Activated CD4-positive, alpha-beta memory T cell treated with anti-CD3 and anti-CD28 coated beads for 36 hours (primary cell): Measurements from ENCODE around the gene EHD3. TPM values are rescaled to one million over a fixed set of nuclear protein-coding genes. Genes with fewer than 3 reads are reported as not detected.

Source experiments
- CTCF ChIA-PET: fragments of 350-600 bp; sonication (Branson Sonifier 250); formaldehyde crosslinking; loops from one replicate; lab custom pipeline; 2021; ENCODE audit warnings: antibody characterized with exemption, inconsistent platforms; lab: Charles Lee
- POLR2A ChIA-PET: fragments of 350-600 bp; sonication (Branson Sonifier 250); formaldehyde crosslinking; loops from one replicate; lab custom pipeline; 2021; ENCODE audit warnings: antibody characterized with exemption; lab: Charles Lee
- DNase-seq: peaks from one replicate; pipeline ENCODE4 v3.0.0-alpha.2; 2020
- H3K27ac Mint-ChIP-seq: one replicate; pipeline ENCODE4 v1.8.0; 2021; ENCODE audit warnings: mixed read lengths
- H3K27me3 Mint-ChIP-seq: one replicate; pipeline ENCODE4 v1.8.0; 2021; ENCODE audit warnings: mixed read lengths
- H3K36me3 Mint-ChIP-seq: one replicate; pipeline ENCODE4 v1.8.0; 2021; ENCODE audit warnings: mixed read lengths
- H3K4me1 Mint-ChIP-seq: one replicate; pipeline ENCODE4 v1.8.0; 2021; ENCODE audit warnings: low read depth, mixed read lengths
- H3K4me3 Mint-ChIP-seq: one replicate; pipeline ENCODE4 v1.8.0; 2021; ENCODE audit warnings: mild to moderate bottlenecking, mixed read lengths
- H3K9me3 Mint-ChIP-seq: one replicate; pipeline ENCODE4 v1.8.0; 2021; ENCODE audit warnings: mixed read lengths
- intact Hi-C: fragments of 100-400 bp; cut with micrococcal nuclease; formaldehyde crosslinking; loops from one replicate; pipeline ENCODE4 v1.15.1; 2023
- total RNA-seq, 2 experiments: library from RNA; stranded (reverse); gene quantifications; one replicate each; pipeline ENCODE4 v1.2.3, GENCODE V29; 2021

The EHD3 gene
- total RNA-seq, 2 experiments from 2014 or later, result 1.4 to 1.5 TPM

DNA sequence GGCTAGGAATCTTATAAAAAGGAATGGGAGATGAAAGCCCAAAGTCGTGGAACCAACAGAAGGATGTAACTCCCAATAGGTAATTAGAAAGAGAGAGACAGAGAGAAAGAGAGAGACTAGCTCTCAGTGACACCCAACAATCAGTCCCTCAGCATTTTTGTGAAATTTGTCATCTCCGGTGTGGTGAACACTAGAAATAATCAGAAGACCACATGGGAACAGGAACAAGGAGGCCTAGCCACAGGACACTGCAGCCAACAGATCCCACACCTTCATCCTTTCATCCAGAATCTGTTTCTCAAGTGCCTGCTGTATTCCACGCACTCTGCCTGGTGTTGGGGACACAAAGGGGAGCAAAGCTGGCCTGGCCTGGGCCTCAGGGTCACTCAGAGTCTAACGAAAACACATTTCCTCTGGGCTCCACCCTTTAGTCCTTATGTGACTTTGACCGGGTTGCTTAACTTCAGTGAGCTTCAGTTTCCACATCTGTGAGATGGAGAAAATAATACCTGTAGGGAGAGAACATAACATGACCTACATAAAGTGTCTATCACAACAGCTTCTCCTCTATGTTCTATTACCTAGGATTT, 53.1 kb downstream of the EHD3 start:
- ChIA-PET POLR2A (no interaction called here), CTCF (no interaction called here)
- DNase-seq, result no peak
- H3K36me3 Mint-ChIP-seq, result no peaks in the 10 kb centered on the region
- intact Hi-C loops, result no loop called here
- no peak overlapping the region for H3K4me3 Mint-ChIP-seq
- no peaks in the 10 kb centered on the region for H3K9me3 Mint-ChIP-seq
- no peaks in the 10 kb centered on the region for H3K27me3 Mint-ChIP-seq
- H3K27ac Mint-ChIP-seq, result no peak overlapping the region
- H3K4me1 Mint-ChIP-seq, result peaks cover 9% of the 10 kb centered on the region

DNA sequence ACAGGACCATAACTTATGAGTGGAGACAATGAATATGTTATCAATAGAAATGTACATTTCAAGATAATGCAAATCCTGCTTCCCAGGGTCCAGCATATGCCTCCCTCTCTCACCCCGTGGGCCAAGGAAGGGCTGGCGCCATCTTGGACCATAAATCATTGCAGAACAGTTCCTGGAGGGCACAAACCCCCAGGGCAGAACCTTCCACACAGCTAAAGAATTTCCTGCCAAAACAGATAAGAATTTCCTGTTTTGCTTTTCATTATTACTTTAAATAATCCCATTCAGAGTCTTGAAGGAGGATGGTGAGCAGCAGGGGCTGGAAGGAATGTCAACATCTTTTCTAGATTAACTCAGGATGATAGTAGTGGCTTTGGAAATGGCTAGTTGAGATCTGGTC, 53.7 kb downstream of the EHD3 start:
- Mint-ChIP-seq H3K4me1 (peaks cover 9% of the 10 kb centered on the region), H3K27me3 (no peaks in the 10 kb centered on the region), H3K36me3 (no peaks in the 10 kb centered on the region), H3K9me3 (no peaks in the 10 kb centered on the region), H3K4me3 (no peak overlapping the region), H3K27ac (no peak overlapping the region)
- no peak for DNase-seq
- intact Hi-C loops, result no loop called here
- CTCF ChIA-PET, result no interaction called here
- POLR2A ChIA-PET, result no interaction called here

DNA sequence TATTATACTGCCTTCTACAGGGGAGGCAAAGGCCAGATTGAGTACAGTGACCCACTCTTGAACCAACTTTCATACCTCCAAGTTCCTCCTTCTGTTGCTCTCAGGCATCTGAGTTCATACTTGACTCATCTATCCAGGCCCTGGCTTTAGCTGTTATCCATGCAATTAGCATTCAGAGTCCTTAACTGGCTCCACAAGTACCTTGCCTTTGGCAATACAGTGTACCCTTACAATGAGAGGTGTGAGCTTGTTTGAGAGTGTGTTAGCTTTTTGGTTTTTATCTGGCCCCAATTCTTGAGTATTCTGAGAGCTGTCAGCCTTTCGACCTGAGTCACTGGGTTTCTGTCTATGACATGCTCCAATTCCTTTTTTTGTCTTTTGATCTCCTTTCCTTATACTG, 60.2 kb downstream of the EHD3 start:
- Mint-ChIP-seq H3K4me3 (no peak overlapping the region), H3K27me3 (peaks cover 1% of the 10 kb centered on the region), H3K4me1 (peaks cover 6% of the 10 kb centered on the region), H3K27ac (no peak overlapping the region), H3K9me3 (no peaks in the 10 kb centered on the region), H3K36me3 (no peaks in the 10 kb centered on the region)
- CTCF ChIA-PET, result no interaction called here
- no peak for DNase-seq
- POLR2A ChIA-PET, result no interaction called here
- intact Hi-C loops, result no loop called here

DNA sequence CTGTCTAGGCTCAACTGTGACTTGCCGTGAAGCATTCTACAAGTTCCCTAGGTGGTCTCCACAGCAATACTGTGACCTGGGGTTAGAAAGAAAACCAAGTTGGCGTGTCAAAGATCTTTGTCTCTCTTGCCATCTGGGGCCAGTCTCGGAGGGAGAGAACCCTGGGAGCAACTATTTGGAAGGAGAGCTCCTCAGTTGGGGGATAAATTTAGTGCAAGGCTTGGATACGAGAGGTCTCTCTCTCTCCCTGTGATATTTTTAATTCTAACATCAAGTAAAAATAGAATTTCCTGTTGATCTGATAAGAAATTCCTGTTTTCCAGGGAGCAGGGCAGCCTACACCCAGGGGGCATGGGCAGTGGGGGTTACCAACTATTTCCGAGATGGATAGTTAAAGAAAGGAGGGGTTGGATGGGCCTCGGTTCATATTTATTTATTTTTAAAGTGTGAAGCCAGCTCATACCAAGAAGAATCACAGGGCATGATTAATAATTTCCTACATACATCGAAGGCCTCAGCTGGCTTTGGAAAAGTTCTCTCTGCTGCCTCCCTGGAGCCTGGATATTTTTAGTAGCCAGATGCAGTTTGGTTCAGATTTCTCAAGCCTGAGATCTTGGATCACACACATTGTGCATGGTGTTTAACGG, 62.8 kb downstream of the EHD3 start:
- peaks cover 5% of the 10 kb centered on the region for H3K27me3 Mint-ChIP-seq
- H3K4me3 Mint-ChIP-seq, result no peak overlapping the region
- no peak overlapping the region for H3K27ac Mint-ChIP-seq
- POLR2A ChIA-PET, result interaction anchor here (0.9 to 1.1 kb wide), 2 partner anchors 28 to 575 kb away, joined by 3 read pairs; no protein-coding TSS in a partner anchor
- H3K4me1 Mint-ChIP-seq, result peaks cover 6% of the 10 kb centered on the region
- no peak for DNase-seq
- intact Hi-C loops, result loop anchor here (2.0 kb wide), 1 partner anchor 28 kb away; no protein-coding TSS in a partner anchor
- CTCF ChIA-PET, result interaction anchor here (1.0 to 1.8 kb wide), 3 partner anchors 36 to 585 kb away, joined by 3 to 4 read pairs (median 3); no protein-coding TSS in a partner anchor
- no peaks in the 10 kb centered on the region for H3K9me3 Mint-ChIP-seq
- H3K36me3 Mint-ChIP-seq, result no peaks in the 10 kb centered on the region

DNA sequence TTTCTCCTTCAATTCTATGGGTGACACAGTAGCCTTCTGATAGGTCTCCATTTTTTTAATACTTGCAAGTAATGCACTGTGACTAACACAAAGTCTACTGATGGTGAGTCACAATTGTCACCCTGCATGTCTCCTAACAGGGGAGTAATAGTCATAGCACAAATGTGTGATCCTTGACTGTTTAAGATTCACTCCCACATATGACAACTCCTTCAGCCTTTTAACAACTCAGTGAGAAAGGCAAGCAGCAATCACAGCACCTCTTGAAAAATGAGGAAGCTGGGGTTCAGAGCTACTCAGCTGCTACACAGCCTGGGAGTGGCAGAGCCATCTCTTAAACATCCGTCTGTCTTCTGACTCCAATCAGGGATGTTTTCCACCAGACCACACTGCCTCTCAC, 63.8 kb downstream of the EHD3 start:
- intact Hi-C loops, result loop anchor here (2.0 kb wide), 1 partner anchor 27 kb away; no protein-coding TSS in a partner anchor
- peak; percentile 24 for DNase-seq

DNA sequence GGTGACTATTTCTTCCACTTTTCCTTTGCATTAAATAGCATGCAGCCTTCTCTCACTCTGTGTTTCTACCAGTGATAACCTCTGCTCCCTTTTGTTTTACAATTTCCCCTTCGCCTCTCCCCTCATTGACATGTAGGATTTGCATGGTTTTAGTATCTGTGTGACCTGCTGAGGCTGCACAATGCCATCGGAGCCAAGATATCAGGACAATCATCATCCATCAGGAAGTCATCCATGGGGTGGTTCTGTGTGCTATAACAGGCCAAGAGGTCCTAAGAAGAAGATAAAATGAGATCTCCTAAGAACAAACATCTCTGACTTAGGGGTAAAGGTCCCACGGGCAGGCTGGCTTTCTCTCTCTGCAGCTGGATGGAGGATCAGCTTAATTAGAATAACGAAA, 65.6 kb downstream of the EHD3 start:
- Mint-ChIP-seq H3K9me3 (no peaks in the 10 kb centered on the region), H3K36me3 (no peaks in the 10 kb centered on the region), H3K4me1 (peaks cover 3% of the 10 kb centered on the region), H3K4me3 (no peak overlapping the region), H3K27ac (no peak overlapping the region), H3K27me3 (peaks cover 5% of the 10 kb centered on the region)
- ChIA-PET POLR2A (no interaction called here), CTCF (interaction anchor here (1.0 kb wide), 1 partner anchor 34 kb away, joined by 3 read pairs; no protein-coding TSS in a partner anchor)
- intact Hi-C loops, result no loop called here
- DNase-seq, result no peak

More for the DNA sequence above, 63.8 kb downstream of the EHD3 start:
- Mint-ChIP-seq H3K4me3 (no peak overlapping the region), H3K27ac (no peak overlapping the region), H3K27me3 (peaks cover 5% of the 10 kb centered on the region), H3K36me3 (no peaks in the 10 kb centered on the region), H3K9me3 (no peaks in the 10 kb centered on the region), H3K4me1 (peaks cover 6% of the 10 kb centered on the region)
- POLR2A ChIA-PET, result no interaction called here
- CTCF ChIA-PET, result interaction anchor here (1.5 kb wide), 1 partner anchor 35 kb away, joined by 3 read pairs; no protein-coding TSS in a partner anchor

DNA sequence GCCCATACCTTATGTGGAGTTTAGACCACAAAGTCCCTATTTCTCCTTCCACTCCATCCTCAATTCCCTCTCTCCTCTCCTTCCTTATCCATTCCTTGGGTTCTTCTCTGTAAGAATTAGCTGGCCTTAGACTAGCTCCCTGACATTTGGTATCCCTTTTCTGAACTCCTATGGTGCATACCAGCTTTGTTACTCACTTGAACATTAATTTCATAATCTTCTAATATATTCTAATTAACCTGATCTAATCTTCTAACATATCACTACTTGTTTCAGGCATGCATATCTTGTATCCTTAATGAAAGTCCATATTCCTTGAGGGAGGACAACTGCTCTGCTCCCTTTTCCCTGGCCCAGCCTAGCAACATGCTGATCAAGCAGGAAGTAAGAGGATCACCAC, 66.4 kb downstream of the EHD3 start:
- Mint-ChIP-seq H3K4me3 (no peak overlapping the region), H3K27ac (no peak overlapping the region), H3K4me1 (peaks cover 3% of the 10 kb centered on the region), H3K27me3 (peaks cover 4% of the 10 kb centered on the region), H3K36me3 (no peaks in the 10 kb centered on the region), H3K9me3 (no peaks in the 10 kb centered on the region)
- no peak for DNase-seq
- POLR2A ChIA-PET, result no interaction called here
- CTCF ChIA-PET, result interaction anchor here (1.0 to 1.2 kb wide), 2 partner anchors 33 to 130 kb away, joined by 3 read pairs; no protein-coding TSS in a partner anchor
- intact Hi-C loops, result no loop called here

DNA sequence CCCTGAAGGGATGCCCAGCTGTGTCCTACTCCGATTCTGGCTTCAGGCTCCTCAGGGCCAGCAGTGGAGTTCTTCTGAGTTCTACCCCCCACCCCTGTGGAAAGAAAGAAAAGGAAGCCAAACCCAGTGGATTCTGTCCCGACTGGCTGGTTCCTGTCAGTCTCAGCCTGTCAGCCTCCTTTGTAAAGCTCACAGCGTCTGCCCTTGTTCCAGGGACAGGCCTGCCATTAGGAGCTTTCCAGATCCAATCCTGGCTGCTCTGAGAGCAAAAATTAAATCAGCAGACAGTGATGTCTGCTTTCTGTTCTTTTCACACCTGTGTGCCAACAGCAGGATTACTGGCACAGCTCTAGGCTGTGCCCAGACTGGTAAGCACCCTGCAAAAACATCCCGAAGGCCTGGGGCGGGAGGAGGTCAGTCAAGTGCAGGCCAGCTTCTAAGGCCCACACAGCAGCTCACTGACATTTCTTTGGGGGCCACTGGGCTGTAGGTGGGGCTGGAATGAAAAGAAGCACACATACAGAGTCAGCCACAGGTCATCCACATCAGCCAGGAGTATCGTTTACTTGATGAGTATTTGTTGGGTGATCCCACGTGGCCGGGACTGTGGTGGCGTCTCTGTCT, 69.1 kb downstream of the EHD3 start:
- H3K27me3 Mint-ChIP-seq, result peaks cover 4% of the 10 kb centered on the region

DNA sequence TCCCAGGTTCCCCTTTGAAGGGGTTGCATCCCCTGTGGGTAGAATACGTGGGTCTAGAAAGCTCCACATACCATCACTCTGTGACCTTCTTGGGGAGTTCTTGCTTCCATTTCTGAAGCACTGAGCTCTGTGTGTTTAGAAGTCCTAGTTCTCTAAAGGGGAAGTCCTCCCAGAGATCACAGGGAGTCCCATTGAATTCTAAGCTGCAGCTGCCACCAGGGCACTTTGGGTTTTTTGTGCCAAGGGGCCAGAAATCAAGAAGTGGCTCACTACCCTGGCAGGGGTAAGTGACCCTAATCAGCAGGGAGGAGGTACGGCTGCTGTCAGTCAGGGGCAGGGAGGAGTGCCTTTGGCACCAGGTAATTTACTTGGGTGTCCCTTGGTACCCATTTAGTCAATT, 70.9 kb downstream of the EHD3 start:
- Mint-ChIP-seq H3K4me1 (no peaks in the 10 kb centered on the region), H3K27ac (no peak overlapping the region), H3K36me3 (no peaks in the 10 kb centered on the region), H3K4me3 (no peak overlapping the region), H3K27me3 (peaks cover 2% of the 10 kb centered on the region), H3K9me3 (peaks cover 4% of the 10 kb centered on the region)
- intact Hi-C loops, result no loop called here
- CTCF ChIA-PET, result no interaction called here
- POLR2A ChIA-PET, result no interaction called here
- DNase-seq, result no peak

More for the DNA sequence above, 69.1 kb downstream of the EHD3 start:
- CTCF ChIA-PET, result interaction anchor here (1.2 kb wide), 1 partner anchor 30 kb away, joined by 3 read pairs; no protein-coding TSS in a partner anchor
- H3K36me3 Mint-ChIP-seq, result no peaks in the 10 kb centered on the region
- intact Hi-C loops, result no loop called here
- no peak for DNase-seq
- H3K4me1 Mint-ChIP-seq, result no peaks in the 10 kb centered on the region
- no peak overlapping the region for H3K4me3 Mint-ChIP-seq
- POLR2A ChIA-PET, result no interaction called here
- H3K9me3 Mint-ChIP-seq, result no peaks in the 10 kb centered on the region
- H3K27ac Mint-ChIP-seq, result no peak overlapping the region

DNA sequence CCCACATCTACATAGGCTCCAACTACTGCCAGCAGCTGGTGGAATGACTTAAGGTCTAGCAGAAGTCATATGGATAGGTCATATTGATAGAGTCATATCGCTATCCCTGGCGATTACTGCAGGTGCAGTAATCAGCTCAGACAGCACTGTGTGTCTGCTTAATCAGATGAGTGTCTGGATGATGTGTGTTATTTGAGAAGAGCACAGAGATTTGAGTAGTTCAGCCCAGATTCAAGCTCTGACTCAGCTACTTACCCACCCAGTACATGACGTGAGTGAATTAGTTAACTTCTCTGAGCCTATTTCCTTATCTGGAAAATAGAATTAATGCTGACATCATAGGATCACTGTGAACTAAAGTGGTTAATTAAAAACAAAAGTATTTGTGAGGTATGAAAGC, 78.9 kb downstream of the EHD3 start:
- CTCF ChIA-PET, result no interaction called here
- Mint-ChIP-seq H3K4me1 (peaks cover 11% of the 10 kb centered on the region), H3K9me3 (peaks cover 11% of the 10 kb centered on the region), H3K4me3 (no peak overlapping the region), H3K27me3 (peaks cover 12% of the 10 kb centered on the region), H3K36me3 (no peaks in the 10 kb centered on the region), H3K27ac (no peak overlapping the region)
- POLR2A ChIA-PET, result no interaction called here
- intact Hi-C loops, result no loop called here
- no peak for DNase-seq

DNA sequence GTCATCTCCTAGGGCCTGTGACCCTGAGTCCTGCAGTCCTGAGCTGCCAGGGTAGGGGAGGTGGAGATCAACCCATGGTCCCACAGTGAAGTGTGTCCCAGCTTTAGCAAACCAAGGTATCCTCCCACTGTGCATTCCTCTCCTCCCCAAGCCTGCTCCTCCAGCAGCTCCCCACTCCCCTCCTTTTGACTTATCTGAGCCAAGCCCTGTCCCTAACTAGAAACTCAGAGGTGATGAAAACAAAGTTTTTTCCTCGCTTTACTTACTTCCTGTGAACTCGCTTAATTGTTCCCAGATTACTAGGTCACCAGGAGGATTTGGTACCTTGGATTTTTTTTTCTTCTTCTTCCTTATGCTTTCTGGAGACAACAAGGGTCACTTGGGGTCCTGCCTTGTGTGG, 80.8 kb downstream of the EHD3 start:
- no peak for DNase-seq
- intact Hi-C loops, result no loop called here
- Mint-ChIP-seq H3K4me1 (peaks cover 28% of the 10 kb centered on the region), H3K27ac (no peak overlapping the region), H3K27me3 (peaks cover 10% of the 10 kb centered on the region), H3K4me3 (no peak overlapping the region), H3K9me3 (peaks cover 8% of the 10 kb centered on the region), H3K36me3 (no peaks in the 10 kb centered on the region)
- ChIA-PET POLR2A (no interaction called here), CTCF (no interaction called here)

DNA sequence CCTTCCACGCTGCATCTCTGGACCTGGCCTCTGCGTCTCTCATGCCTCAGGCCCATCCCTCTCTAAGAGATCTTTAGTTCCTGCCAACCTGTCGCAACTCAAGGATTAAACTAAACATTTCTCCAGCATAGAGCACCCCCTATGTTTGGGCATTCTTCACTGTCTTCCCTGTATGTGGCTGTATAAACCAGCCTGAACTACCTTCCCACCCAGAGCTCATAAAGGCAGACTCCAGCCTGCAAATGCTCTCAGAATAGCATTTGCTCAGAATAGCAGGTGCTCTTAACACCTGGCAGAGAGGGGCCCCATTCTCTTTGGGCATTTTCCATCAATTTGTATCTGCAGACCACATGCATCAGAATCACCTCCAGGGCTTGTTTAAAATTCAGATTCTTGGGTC, 83.4 kb downstream of the EHD3 start:
- H3K4me3 Mint-ChIP-seq, result no peak overlapping the region
- H3K4me1 Mint-ChIP-seq, result peaks cover 35% of the 10 kb centered on the region
- H3K36me3 Mint-ChIP-seq, result no peaks in the 10 kb centered on the region
- H3K27ac Mint-ChIP-seq, result no peak overlapping the region
- no peaks in the 10 kb centered on the region for H3K9me3 Mint-ChIP-seq
- CTCF ChIA-PET, result interaction anchor here (1.0 kb wide), 1 partner anchor 206 kb away, joined by 3 read pairs; no protein-coding TSS in a partner anchor
- intact Hi-C loops, result no loop called here
- DNase-seq, result no peak
- no peaks in the 10 kb centered on the region for H3K27me3 Mint-ChIP-seq
- POLR2A ChIA-PET, result no interaction called here
